Naive thymus-derived CD4-positive, alpha-beta T cell (primary cell): ENCODE measurements around the gene ZBTB9. TPM values are rescaled to one million over a fixed set of nuclear protein-coding genes. Genes with fewer than 3 reads are reported as not detected.

Experiments
- ATAC-seq: fragments of 150-1000 bp; cut with Tn5 transposase; 2 replicates; pipeline ENCODE4 v1.10.0; 2021; ENCODE audit warnings: mild to moderate bottlenecking, moderate library complexity
- CTCF ChIA-PET: fragments of 350-600 bp; sonication (Branson Sonifier 250); formaldehyde crosslinking; loops from one replicate; lab custom pipeline; 2021; ENCODE audit warnings: antibody characterized with exemption; lab: Charles Lee
- POLR2A ChIA-PET: fragments of 350-600 bp; sonication (Branson Sonifier 250); formaldehyde crosslinking; loops from one replicate; lab custom pipeline; 2021; ENCODE audit warnings: antibody characterized with exemption, inconsistent platforms; lab: Charles Lee
- DNase-seq, 9 donors: peaks; one replicate each; pipeline versions ENCODE4 v3.0.0 to v3.0.0-alpha.2; 2020 to 2022; ENCODE audit warnings: mixed read lengths in 1 of 9
- H3K27ac ChIP-seq: one replicate; pipeline ENCODE4 v1.7.0; 2013; ENCODE audit warnings: mild to moderate bottlenecking, low read depth, low read length, moderate library complexity
- H3K27me3 ChIP-seq, 2 donors: one replicate each; pipeline ENCODE4 v1.7.0; 2013; ENCODE audit warnings: low read length in 2 of 2, mild to moderate bottlenecking in 2 of 2, moderate library complexity in 2 of 2; ENCODE audit not compliant: control insufficient read depth in 2 of 2, insufficient read depth in 2 of 2
- H3K36me3 ChIP-seq, 3 experiments: 1 replicate in 2 of 3; 2 replicates in 1 of 3; pipeline ENCODE4 v1.7.0; 2013; ENCODE audit warnings: low read length in 3 of 3, mild to moderate bottlenecking in 3 of 3, moderate library complexity in 1 of 3; ENCODE audit not compliant: insufficient read depth in 3 of 3, control insufficient read depth in 2 of 3
- H3K4me1 ChIP-seq, 2 donors: one replicate each; pipeline ENCODE4 v1.7.0; 2013; ENCODE audit warnings: low read length in 2 of 2, mild to moderate bottlenecking in 2 of 2, moderate library complexity in 1 of 2; ENCODE audit not compliant: control insufficient read depth in 2 of 2, insufficient read depth in 2 of 2
- H3K4me3 ChIP-seq: 2 replicates; pipeline ENCODE4 v1.7.0; 2013; ENCODE audit warnings: mild to moderate bottlenecking, low read length
- H3K9me3 ChIP-seq, 3 experiments: 1 replicate in 2 of 3; 2 replicates in 1 of 3; pipeline ENCODE4 v1.7.0; 2013; ENCODE audit warnings: low read length in 3 of 3; ENCODE audit not compliant: control insufficient read depth in 2 of 3
- H3K27ac Mint-ChIP-seq, 9 donors: one replicate each; pipeline ENCODE4 v1.8.0; 2020 to 2022; ENCODE audit warnings: mixed read lengths in 9 of 9, mild to moderate bottlenecking in 8 of 9, moderate library complexity in 5 of 9, inconsistent platforms in 2 of 9
- H3K27me3 Mint-ChIP-seq, 5 donors: one replicate each; pipeline ENCODE4 v1.8.0; 2021 to 2022; ENCODE audit warnings: mixed read lengths in 5 of 5, mild to moderate bottlenecking in 1 of 5
- H3K36me3 Mint-ChIP-seq, 5 donors: one replicate each; pipeline ENCODE4 v1.8.0; 2020 to 2022; ENCODE audit warnings: mixed read lengths in 5 of 5, mild to moderate bottlenecking in 3 of 5, inconsistent platforms in 1 of 5
- H3K4me1 Mint-ChIP-seq, 7 donors: one replicate each; pipeline ENCODE4 v1.8.0; 2020 to 2022; ENCODE audit warnings: mixed read lengths in 7 of 7, mild to moderate bottlenecking in 3 of 7, inconsistent platforms in 1 of 7
- H3K4me3 Mint-ChIP-seq, 10 donors: one replicate each; pipeline ENCODE4 v1.8.0; 2020 to 2022; ENCODE audit warnings: mild to moderate bottlenecking in 10 of 10, mixed read lengths in 10 of 10, moderate library complexity in 6 of 10, inconsistent platforms in 2 of 10
- H3K9me3 Mint-ChIP-seq, 11 donors: one replicate each; pipeline ENCODE4 v1.8.0; 2020 to 2022; ENCODE audit warnings: mixed read lengths in 11 of 11, mild to moderate bottlenecking in 4 of 11, inconsistent platforms in 1 of 11, moderate library complexity in 1 of 11
- intact Hi-C, 2 donors: fragments of 100-400 bp; cut with micrococcal nuclease; formaldehyde crosslinking; loops; one replicate each; pipeline ENCODE4 v1.15.1; 2023
- polyA plus RNA-seq, 2 donors: library from polyadenylated mRNA; unstranded; fragments of 300-500 nt; fragmentation: Illumina TruSeq; gene quantifications; one replicate each; pipeline ENCODE4 v1.2.3, GENCODE V29; 2021
- total RNA-seq, 6 experiments: library from RNA in 5 of 6; stranded (reverse) in 5 of 6; gene quantifications; 1 replicate in 5 of 6; 2 replicates in 1 of 6; pipeline ENCODE4 v1.2.3 and lab custom pipeline; 2021 to 2026

Gene ZBTB9
- total and polyA plus RNA-seq, 7 experiments from 2014 or later, result 3.3 to 15.2 (median 9.8) TPM

DNA sequence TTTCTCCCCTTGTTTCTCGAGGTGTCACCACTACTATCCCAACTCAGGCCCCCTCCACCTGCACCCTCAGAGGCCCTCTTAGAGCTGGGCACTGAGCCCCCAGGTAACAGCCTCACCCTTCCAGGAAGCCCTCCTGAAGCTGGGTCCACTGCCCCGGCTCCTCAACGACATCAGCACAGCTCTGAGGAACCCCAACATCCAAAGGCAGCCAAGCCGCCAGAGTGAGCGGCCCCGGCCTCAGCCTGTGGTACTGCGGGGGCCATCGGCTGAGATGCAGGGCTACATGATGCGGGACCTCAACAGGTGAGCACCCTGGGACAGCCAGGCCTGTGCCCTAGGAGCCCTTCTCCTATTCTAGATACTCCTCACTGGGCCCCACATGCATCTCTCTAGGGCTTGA, 12.9 kb upstream of the ZBTB9 start:
- no peaks in the 10 kb centered on the region for H3K9me3 Mint-ChIP-seq
- ATAC-seq (no peak), DNase-seq (no peak)
- H3K36me3 Mint-ChIP-seq, result peaks cover 0 to 40% (median 23%) of the 10 kb centered on the region in 5 donors
- Histone ChIP-seq H3K9me3 (no peaks in the 10 kb centered on the region), H3K4me3 (no peak overlapping the region), H3K27me3 (no peaks in the 10 kb centered on the region), H3K36me3 (peaks cover 5 to 90% (median 13%) of the 10 kb centered on the region in 3 experiments), H3K4me1 (no peaks in the 10 kb centered on the region), H3K27ac (no peak overlapping the region)
- peaks cover 0 to 18% (median 8%) of the 10 kb centered on the region in 7 donors for H3K4me1 Mint-ChIP-seq
- ChIA-PET POLR2A (interaction anchor here (0.8 to 2.4 kb wide), 4 partner anchors 8 to 51 kb away, joined by 3 to 13 read pairs (median 4); no protein-coding TSS in a partner anchor), CTCF (no interaction called here)
- intact Hi-C loops, result no loop called here
- peak overlapping the region in 4 of 9 donors; percentile 34 to 60 (median 42) for H3K27ac Mint-ChIP-seq
- H3K4me3 Mint-ChIP-seq, result no peak overlapping the region
- H3K27me3 Mint-ChIP-seq, result no peaks in the 10 kb centered on the region

DNA sequence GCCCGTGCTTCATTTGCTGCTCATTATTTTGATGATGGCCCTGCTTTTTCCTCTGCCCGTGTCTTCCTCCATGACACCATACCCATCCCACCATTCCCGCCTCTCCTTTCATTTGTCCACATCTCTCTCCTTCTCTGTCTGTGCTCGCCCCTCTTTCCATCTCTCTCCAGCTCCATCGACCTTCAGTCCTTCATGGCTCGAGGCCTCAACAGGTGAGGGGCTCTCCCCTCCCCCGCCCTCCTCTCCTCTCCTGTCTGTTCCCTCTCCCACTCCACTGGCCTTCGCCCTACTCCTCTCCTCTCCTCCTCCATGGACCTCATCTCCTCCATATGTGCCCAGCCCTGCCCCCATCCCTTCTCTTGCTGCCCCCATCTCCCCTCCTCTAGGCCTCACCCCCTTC, 12.1 kb upstream of the ZBTB9 start:
- Mint-ChIP-seq H3K27me3 (no peaks in the 10 kb centered on the region), H3K27ac (peak overlapping the region in 5 of 9 donors; percentile 26 to 62 (median 52)), H3K4me1 (peaks cover 0 to 20% (median 10%) of the 10 kb centered on the region in 7 donors), H3K9me3 (no peaks in the 10 kb centered on the region), H3K36me3 (peaks cover 0 to 36% (median 19%) of the 10 kb centered on the region in 5 donors), H3K4me3 (no peak overlapping the region)
- Histone ChIP-seq H3K27ac (no peak overlapping the region), H3K4me1 (no peaks in the 10 kb centered on the region), H3K9me3 (no peaks in the 10 kb centered on the region), H3K4me3 (no peak overlapping the region), H3K36me3 (peaks cover 0 to 88% (median 16%) of the 10 kb centered on the region in 3 experiments), H3K27me3 (no peaks in the 10 kb centered on the region)
- POLR2A ChIA-PET, result interaction anchor here (1.2 to 2.4 kb wide), 2 partner anchors 11 to 24 kb away, joined by 4 to 13 read pairs; partner anchors contain the start of gene CUTA
- no peak for ATAC-seq
- DNase-seq, result no peak
- intact Hi-C loops, result no loop called here
- CTCF ChIA-PET, result no interaction called here

DNA sequence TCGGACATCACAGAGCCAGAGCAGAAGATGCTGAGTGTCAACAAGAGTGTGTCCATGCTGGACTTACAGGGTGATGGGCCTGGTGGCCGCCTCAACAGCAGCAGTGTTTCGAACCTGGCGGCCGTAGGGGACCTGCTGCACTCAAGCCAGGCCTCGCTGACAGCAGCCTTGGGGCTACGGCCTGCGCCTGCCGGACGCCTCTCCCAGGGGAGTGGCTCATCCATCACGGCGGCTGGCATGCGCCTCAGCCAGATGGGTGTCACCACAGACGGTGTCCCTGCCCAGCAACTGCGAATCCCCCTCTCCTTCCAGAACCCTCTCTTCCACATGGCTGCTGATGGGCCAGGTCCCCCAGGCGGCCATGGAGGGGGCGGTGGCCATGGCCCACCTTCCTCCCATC, 11.4 kb upstream of the ZBTB9 start:
- Mint-ChIP-seq H3K9me3 (no peaks in the 10 kb centered on the region), H3K27me3 (no peaks in the 10 kb centered on the region), H3K27ac (peak overlapping the region in 3 of 9 donors; percentile 59 to 85 (median 69)), H3K4me1 (peaks cover 2 to 24% (median 10%) of the 10 kb centered on the region in 7 donors), H3K36me3 (peaks cover 0 to 37% (median 19%) of the 10 kb centered on the region in 5 donors), H3K4me3 (no peak overlapping the region)
- no peak for DNase-seq
- Histone ChIP-seq H3K27ac (no peak overlapping the region), H3K4me3 (no peak overlapping the region), H3K4me1 (no peaks in the 10 kb centered on the region), H3K36me3 (peaks cover 0 to 89% (median 19%) of the 10 kb centered on the region in 3 experiments), H3K27me3 (no peaks in the 10 kb centered on the region), H3K9me3 (no peaks in the 10 kb centered on the region)
- ChIA-PET POLR2A (interaction anchor here (1.2 to 2.4 kb wide), 2 partner anchors 11 to 25 kb away, joined by 4 to 13 read pairs; partner anchors contain the start of gene CUTA), CTCF (no interaction called here)
- no peak for ATAC-seq
- intact Hi-C loops, result no loop called here

DNA sequence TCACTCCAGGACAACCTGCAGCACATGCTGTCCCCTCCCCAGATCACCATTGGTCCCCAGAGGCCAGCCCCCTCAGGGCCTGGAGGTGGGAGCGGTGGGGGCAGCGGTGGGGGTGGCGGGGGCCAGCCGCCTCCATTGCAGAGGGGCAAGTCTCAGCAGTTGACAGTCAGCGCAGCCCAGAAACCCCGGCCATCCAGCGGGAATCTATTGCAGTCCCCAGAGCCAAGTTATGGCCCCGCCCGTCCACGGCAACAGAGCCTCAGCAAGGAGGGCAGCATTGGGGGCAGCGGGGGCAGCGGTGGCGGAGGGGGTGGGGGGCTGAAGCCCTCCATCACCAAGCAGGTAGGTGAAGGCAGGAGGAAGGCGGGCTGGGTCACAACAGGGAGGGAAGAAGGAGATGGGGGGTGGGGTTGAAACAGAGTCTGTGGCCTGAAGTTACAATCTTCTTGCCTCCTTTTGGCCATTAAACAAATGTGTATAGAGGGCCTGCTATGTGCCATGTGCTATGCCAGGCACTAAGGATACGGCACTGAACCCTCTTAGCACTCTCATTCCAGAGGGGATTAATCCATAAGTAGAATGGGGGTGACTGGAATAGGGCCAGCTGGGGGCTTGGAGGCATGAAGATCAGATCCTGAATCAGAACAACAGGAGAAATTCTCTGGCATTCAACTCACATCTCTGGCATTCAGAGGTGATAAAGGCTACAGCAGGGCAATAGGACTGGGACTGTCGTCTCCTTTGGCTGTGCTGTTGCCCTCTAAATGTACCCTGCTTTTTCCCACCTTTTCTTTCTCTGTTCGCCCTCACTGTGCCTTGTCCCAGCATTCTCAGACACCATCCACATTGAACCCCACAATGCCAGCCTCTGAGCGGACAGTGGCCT, 10.5 kb upstream of the ZBTB9 start:
- no peak for DNase-seq
- Mint-ChIP-seq H3K9me3 (no peaks in the 10 kb centered on the region), H3K27ac (peak overlapping the region in 2 of 9 donors; percentile 20 to 32), H3K4me1 (peaks cover 5 to 28% (median 14%) of the 10 kb centered on the region in 7 donors), H3K4me3 (no peak overlapping the region), H3K36me3 (peaks cover 0 to 38% (median 18%) of the 10 kb centered on the region in 5 donors), H3K27me3 (no peaks in the 10 kb centered on the region)
- CTCF ChIA-PET, result no interaction called here
- no peak for ATAC-seq
- Histone ChIP-seq H3K27me3 (no peaks in the 10 kb centered on the region), H3K36me3 (peaks cover 0 to 89% (median 13%) of the 10 kb centered on the region in 3 experiments), H3K4me1 (no peaks in the 10 kb centered on the region), H3K9me3 (no peaks in the 10 kb centered on the region), H3K27ac (no peak overlapping the region), H3K4me3 (no peak overlapping the region)
- intact Hi-C loops, result no loop called here
- POLR2A ChIA-PET, result interaction anchor here (0.5 to 1.3 kb wide), 3 partner anchors 10 to 118 kb away, joined by 4 read pairs; partner anchors contain the start of genes CUTA and ZBTB9

DNA sequence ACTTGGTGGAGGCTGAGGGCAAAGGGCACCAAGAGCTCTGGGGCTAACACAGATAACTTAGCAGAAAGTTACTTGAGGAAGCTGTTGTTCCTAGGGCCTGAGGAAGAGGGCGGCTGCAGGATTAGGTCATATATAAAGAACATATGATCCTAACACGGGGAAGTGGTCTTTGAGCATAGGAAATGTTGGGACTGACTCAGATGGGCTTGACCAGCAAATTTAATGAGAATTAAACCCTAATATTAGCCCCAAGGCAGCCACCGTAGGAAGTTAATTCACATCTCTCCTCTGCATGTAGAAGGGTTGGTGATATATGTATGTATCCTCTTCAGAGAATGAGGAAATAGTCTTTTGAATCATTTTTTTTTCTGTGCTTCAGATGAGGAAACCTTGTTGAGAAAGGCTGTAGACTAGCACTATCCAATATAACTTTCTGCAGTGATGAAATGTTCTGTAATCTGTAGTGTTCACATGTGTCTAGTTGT, 9.2 kb upstream of the ZBTB9 start:
- Histone ChIP-seq H3K4me1 (no peaks in the 10 kb centered on the region), H3K36me3 (peaks cover 0 to 83% (median 11%) of the 10 kb centered on the region in 3 experiments), H3K4me3 (no peak overlapping the region), H3K27ac (no peak overlapping the region), H3K27me3 (no peaks in the 10 kb centered on the region), H3K9me3 (no peaks in the 10 kb centered on the region)
- peak overlapping the region in 5 of 9 donors; percentile 20 to 81 (median 37) for H3K27ac Mint-ChIP-seq
- H3K4me3 Mint-ChIP-seq, result no peak overlapping the region
- H3K27me3 Mint-ChIP-seq, result no peaks in the 10 kb centered on the region
- CTCF ChIA-PET, result interaction anchor here (0.9 kb wide), 1 partner anchor 15 kb away, joined by 3 read pairs; no protein-coding TSS in a partner anchor
- no peaks in the 10 kb centered on the region for H3K9me3 Mint-ChIP-seq
- intact Hi-C loops, result no loop called here
- peaks cover 0 to 31% (median 13%) of the 10 kb centered on the region in 5 donors for H3K36me3 Mint-ChIP-seq
- POLR2A ChIA-PET, result interaction anchor here (0.6 to 1.3 kb wide), 4 partner anchors 9 to 562 kb away, joined by 3 to 6 read pairs (median 4); partner anchors contain the start of gene ZBTB9
- H3K4me1 Mint-ChIP-seq, result peaks cover 5 to 30% (median 15%) of the 10 kb centered on the region in 7 donors
- DNase-seq (no peak), ATAC-seq (peak; percentile 73)

DNA sequence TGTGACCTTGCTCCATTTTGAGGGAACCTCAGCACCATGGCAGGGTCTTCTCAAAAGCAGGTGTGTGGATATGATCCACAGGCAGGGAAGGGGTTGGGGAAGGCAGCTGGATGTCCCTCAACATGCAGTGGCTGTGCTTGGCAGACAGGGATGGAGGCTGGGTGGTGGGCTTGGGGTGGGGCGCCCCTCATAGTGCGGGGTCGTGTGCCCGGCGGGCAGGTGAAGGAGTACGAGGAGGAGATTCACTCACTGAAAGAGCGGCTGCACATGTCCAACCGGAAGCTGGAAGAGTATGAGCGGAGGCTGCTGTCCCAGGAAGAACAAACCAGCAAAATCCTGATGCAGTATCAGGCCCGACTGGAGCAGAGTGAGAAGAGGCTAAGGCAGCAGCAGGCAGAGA, 8.0 kb upstream of the ZBTB9 start:
- H3K9me3 Mint-ChIP-seq, result no peaks in the 10 kb centered on the region
- peaks cover 0 to 31% (median 13%) of the 10 kb centered on the region in 5 donors for H3K36me3 Mint-ChIP-seq
- H3K27ac Mint-ChIP-seq, result peak overlapping the region in 6 of 9 donors; percentile 38 to 85 (median 76)
- POLR2A ChIA-PET, result no interaction called here
- DNase-seq, result no peak
- H3K4me3 ChIP-seq, result no peak overlapping the region
- H3K4me1 ChIP-seq, result no peaks in the 10 kb centered on the region
- intact Hi-C loops, result no loop called here
- H3K4me3 Mint-ChIP-seq, result no peak overlapping the region
- H3K36me3 ChIP-seq, result peaks cover 0 to 72% (median 11%) of the 10 kb centered on the region in 3 experiments
- peaks cover 5 to 36% (median 23%) of the 10 kb centered on the region in 7 donors for H3K4me1 Mint-ChIP-seq
- CTCF ChIA-PET, result interaction anchor here (0.9 kb wide), 1 partner anchor 16 kb away, joined by 3 read pairs; no protein-coding TSS in a partner anchor
- no peaks in the 10 kb centered on the region for H3K27me3 Mint-ChIP-seq
- no peak for ATAC-seq
- no peaks in the 10 kb centered on the region for H3K9me3 ChIP-seq
- no peaks in the 10 kb centered on the region for H3K27me3 ChIP-seq
- no peak overlapping the region for H3K27ac ChIP-seq
